Measurements from ENCODE around the gene NXNL2. TPM values are rescaled to one million over a fixed set of nuclear protein-coding genes. Genes with fewer than 3 reads are reported as not detected.

Gene NXNL2
- total RNA-seq, 2 experiments from 2014 or later, result not detected

DNA sequence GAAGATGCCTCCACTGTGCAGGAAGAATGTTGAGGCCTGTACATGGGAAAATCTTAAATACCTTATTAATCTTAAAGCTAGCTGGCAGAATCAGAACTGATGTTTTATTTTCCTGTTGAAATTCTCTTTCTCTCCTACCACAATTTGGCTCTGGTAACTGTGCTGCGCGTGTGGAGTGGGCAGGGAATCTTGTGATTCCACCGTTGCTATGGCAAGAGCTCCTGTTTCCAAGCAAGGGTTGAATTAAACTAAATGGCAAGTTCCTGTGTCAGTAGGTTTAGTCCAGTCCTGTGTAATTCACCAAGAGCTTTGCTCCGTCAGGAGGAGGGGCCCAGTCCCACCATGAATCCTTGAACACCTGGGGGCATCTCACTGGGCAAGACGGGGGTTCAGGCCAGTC lies 36.4 kb downstream of the NXNL2 start:
- Mint-ChIP-seq H3K4me1 (ENCODE audit: low read depth) (no peaks in the 10 kb centered on the region), H3K4me3 (no peak overlapping the region), H3K27ac (no peak overlapping the region), H3K36me3 (ENCODE audit: low read depth) (no peaks in the 10 kb centered on the region), H3K27me3 (ENCODE audit: low read depth) (peaks cover 17% of the 10 kb centered on the region), H3K9me3 (ENCODE audit: insufficient read depth) (no peaks in the 10 kb centered on the region)
- ATAC-seq (no peak), DNase-seq (no peak)
- POLR2A ChIA-PET, result no interaction called here
- CTCF ChIA-PET, result no interaction called here

DNA sequence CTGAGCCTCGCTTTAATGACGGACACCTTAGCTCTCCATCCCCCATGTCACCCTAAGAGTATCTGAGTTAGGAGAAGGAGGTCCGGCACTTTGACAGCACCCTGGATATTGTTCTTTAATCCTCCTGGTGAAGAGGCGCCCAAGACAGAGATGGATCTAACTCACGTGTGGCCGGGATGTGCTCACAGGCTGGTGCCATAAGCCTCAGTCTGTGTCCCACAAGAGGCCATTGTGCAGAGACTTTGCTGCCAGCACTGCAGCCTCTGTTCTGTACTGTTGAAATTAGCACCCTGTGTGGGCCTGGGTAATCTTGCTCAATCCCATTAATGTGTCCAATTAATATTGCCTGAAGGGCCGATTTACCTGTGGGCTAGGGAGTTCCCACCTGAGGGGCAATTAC lies 37.7 kb downstream of the NXNL2 start:
- POLR2A ChIA-PET, result interaction anchor here (0.7 kb wide), 1 partner anchor 264 kb away, joined by 3 read pairs; no protein-coding TSS in a partner anchor

DNA sequence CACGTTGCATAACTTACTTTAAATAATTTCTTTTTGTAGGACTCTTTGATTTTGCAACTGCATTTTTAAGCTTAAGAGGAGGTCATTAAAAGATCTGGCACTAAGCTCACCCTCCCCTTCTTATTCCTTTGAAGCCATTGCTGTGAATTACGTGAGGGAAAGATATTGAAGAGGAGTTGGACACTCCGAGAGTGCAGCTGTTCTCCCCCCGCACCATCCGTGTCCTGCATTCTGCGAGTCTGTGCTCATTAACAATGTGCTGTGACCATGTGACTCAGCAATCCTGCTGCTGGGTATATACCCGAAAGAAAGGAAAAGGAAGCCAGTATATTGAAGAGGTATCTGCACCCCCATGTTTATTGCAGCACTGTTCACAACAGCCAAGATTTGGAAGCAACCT lies 40.0 kb downstream of the NXNL2 start:
- Mint-ChIP-seq H3K27ac (no peak overlapping the region), H3K36me3 (ENCODE audit: low read depth) (no peaks in the 10 kb centered on the region), H3K9me3 (ENCODE audit: insufficient read depth) (no peaks in the 10 kb centered on the region), H3K27me3 (ENCODE audit: low read depth) (peaks cover 17% of the 10 kb centered on the region), H3K4me1 (ENCODE audit: low read depth) (peaks cover 4% of the 10 kb centered on the region), H3K4me3 (no peak overlapping the region)
- POLR2A ChIA-PET, result no interaction called here
- DNase-seq (no peak), ATAC-seq (no peak)
- CTCF ChIA-PET, result no interaction called here

More for the DNA sequence above, 37.7 kb downstream of the NXNL2 start:
- Mint-ChIP-seq H3K36me3 (ENCODE audit: low read depth) (no peaks in the 10 kb centered on the region), H3K4me3 (no peak overlapping the region), H3K4me1 (ENCODE audit: low read depth) (no peaks in the 10 kb centered on the region), H3K9me3 (ENCODE audit: insufficient read depth) (no peaks in the 10 kb centered on the region), H3K27me3 (ENCODE audit: low read depth) (peaks cover 17% of the 10 kb centered on the region), H3K27ac (no peak overlapping the region)
- DNase-seq (no peak), ATAC-seq (no peak)
- CTCF ChIA-PET, result interaction anchor here (1.0 kb wide), 1 partner anchor 400 kb away, joined by 3 read pairs; no protein-coding TSS in a partner anchor

DNA sequence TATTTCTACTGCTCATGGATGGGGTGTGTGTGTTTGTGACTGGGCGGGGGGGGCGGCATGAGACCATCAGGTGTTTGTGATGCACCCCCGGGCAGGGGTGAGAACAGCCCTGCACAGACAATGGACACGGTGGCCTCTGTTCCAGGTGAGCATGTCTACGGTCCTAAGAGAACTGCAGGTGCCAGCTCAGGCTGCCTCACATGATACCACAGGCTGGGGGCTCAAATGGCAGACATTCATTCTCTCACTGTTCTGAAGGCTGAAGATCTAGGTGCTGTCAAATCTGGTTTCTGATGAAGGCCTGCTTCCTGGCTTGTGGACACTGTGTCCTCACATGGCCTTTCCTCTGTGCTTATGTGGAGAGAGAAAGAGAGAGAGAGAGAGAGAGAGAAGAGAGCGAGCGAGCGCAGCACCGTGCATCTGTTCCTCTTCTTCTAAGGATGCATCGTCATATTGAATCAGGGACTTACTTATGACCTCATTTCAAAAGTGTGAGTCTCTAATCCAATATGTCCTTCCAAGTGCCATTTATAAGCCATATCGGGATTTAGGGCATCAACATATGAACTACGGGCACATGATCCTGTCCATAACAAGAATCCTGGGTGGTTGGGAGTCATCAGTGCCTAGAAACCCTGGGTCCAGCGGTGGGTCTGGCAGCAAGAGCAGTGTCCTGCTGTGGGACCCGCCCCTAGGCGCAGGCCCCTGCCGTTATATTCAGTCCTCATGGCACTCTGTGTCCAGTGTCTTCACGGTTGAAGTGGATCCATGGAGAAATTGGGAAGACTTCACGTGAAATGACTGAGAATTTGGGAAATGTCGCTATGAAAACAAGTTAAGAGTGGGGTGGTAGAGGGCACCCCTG lies 42.5 kb downstream of the NXNL2 start:
- no peak overlapping the region for H3K4me3 Mint-ChIP-seq
- no peak for DNase-seq
- ChIA-PET POLR2A (interaction anchor here (0.5 kb wide), 1 partner anchor 26 kb away, joined by 3 read pairs; no protein-coding TSS in a partner anchor), CTCF (no interaction called here)
- H3K36me3 Mint-ChIP-seq (ENCODE audit: low read depth), result no peaks in the 10 kb centered on the region
- no peak overlapping the region for H3K27ac Mint-ChIP-seq
- no peak for ATAC-seq
- peaks cover 17% of the 10 kb centered on the region for H3K27me3 Mint-ChIP-seq (ENCODE audit: low read depth)
- H3K4me1 Mint-ChIP-seq (ENCODE audit: low read depth), result peaks cover 4% of the 10 kb centered on the region
- no peaks in the 10 kb centered on the region for H3K9me3 Mint-ChIP-seq (ENCODE audit: insufficient read depth)

DNA sequence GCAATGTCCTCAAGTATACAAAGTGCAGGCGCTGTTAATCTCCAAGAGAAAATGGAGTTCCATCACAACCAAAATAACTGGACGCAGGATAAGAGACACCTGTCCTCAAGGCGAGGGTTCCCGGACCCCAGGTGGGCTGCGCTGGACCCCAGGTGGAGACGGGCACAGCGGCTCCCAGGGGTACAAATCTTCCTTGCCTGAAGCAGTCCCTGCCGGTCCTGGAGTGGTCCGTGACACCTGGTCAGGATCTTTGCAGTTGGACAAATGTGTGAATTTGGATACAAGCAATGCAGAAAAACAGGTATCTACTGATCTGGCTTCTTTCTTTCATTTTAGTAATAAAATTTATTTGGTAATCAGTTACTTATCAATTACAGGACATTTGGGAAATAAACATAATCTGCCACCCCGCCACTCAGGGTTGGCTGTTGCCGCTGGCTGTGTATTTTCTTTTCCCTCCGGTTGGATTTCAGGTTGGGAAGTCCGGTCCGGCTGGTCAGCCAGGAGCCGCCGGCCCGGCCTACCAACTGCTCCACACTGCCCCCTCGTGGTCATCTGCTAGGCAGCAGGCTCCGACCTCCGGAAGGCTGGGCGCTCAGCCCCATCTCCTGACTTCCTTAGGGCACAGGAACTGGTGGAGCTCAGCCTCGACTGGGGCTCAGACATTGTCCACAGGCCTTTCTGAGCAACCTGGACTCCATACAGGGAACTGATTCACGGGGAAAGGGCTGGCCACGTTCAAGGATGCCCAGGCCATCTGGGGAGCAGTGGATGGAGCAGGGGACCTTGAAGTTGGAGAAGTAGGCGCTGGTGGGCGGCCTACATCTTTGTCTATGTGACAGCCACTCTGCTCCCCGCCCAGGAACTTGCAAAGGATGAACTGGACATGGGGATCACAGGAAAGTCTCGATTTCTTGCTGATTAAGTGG lies 43.4 kb downstream of the NXNL2 start:
- no peaks in the 10 kb centered on the region for H3K9me3 Mint-ChIP-seq (ENCODE audit: insufficient read depth)
- DNase-seq (peak; percentile 77), ATAC-seq (peak; percentile 84)
- H3K4me1 Mint-ChIP-seq (ENCODE audit: low read depth), result peaks cover 4% of the 10 kb centered on the region
- CTCF ChIA-PET, result interaction anchor here (1.0 to 1.5 kb wide), 7 partner anchors 13 to 626 kb away, joined by 3 to 5 read pairs (median 4); partner anchors contain the start of gene CDK20
- no peak overlapping the region for H3K27ac Mint-ChIP-seq
- no peaks in the 10 kb centered on the region for H3K36me3 Mint-ChIP-seq (ENCODE audit: low read depth)
- peaks cover 15% of the 10 kb centered on the region for H3K27me3 Mint-ChIP-seq (ENCODE audit: low read depth)
- no peak overlapping the region for H3K4me3 Mint-ChIP-seq
- POLR2A ChIA-PET, result no interaction called here

DNA sequence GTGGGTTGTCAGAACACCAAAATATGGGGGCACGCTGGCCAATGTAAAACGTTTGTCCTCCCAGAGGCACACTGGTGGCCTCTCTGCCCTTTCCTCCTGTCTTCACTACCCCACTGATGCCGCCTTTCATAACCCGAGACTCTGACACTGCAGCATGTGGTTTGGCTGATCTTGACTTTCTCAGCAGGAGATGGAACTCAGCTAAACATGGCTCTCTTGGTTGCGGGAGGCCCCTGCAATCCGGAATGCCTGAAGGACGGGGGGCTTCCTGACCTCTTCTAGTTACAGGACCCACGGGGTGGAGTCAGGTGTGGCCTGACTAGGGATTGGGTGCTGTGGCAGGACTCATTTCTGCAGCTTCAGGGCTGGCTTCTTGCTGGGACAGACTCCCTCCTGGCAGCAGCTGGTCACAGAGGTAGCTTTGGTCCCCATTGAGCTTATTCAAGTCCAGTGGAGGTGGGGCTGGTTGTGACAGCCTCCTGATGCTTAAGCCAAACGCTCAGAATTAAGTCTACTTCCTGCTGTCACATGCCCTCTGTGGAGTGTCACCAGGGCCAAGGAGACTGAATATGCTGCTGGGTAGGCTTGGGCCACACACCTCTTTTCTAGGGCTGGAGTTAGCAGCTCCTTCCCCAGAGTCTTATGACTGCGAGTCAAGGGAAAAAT lies 44.2 kb downstream of the NXNL2 start:
- Mint-ChIP-seq H3K4me3 (no peak overlapping the region), H3K36me3 (ENCODE audit: low read depth) (no peaks in the 10 kb centered on the region), H3K9me3 (ENCODE audit: insufficient read depth) (no peaks in the 10 kb centered on the region), H3K4me1 (ENCODE audit: low read depth) (peaks cover 6% of the 10 kb centered on the region), H3K27me3 (ENCODE audit: low read depth) (peaks cover 12% of the 10 kb centered on the region), H3K27ac (no peak overlapping the region)
- POLR2A ChIA-PET, result no interaction called here
- CTCF ChIA-PET, result interaction anchor here (0.6 to 1.5 kb wide), 9 partner anchors 12 to 627 kb away, joined by 3 to 5 read pairs (median 3); partner anchors contain the start of gene CDK20
- ATAC-seq (no peak), DNase-seq (no peak)

DNA sequence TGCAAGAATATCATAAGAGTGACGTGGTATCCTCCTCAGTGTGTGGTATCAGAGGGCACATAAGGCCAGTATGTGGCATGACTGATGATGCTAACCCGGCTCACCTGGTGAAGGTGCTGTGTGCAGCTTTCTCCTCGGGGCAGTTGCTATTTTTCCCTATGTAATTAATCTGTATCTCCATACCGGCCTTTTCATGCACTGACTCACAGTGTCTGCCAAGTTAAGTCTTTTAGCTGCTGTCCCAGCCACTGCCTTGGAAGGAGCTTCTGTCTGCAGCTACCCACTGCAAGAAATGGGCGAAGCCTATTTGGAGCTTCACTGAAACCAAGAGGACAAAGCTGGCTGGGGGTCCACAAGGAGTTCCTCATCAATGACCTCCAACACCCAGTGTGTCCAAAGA lies 46.0 kb downstream of the NXNL2 start:
- ATAC-seq, result no peak
- no peaks in the 10 kb centered on the region for H3K9me3 Mint-ChIP-seq (ENCODE audit: insufficient read depth)
- ChIA-PET POLR2A (no interaction called here), CTCF (interaction anchor here (0.6 kb wide), 1 partner anchor 420 kb away, joined by 3 read pairs; no protein-coding TSS in a partner anchor)
- H3K4me1 Mint-ChIP-seq (ENCODE audit: low read depth), result peaks cover 8% of the 10 kb centered on the region
- H3K27ac Mint-ChIP-seq, result no peak overlapping the region
- H3K36me3 Mint-ChIP-seq (ENCODE audit: low read depth), result no peaks in the 10 kb centered on the region
- H3K4me3 Mint-ChIP-seq, result no peak overlapping the region
- DNase-seq, result no peak
- peaks cover 7% of the 10 kb centered on the region for H3K27me3 Mint-ChIP-seq (ENCODE audit: low read depth)

DNA sequence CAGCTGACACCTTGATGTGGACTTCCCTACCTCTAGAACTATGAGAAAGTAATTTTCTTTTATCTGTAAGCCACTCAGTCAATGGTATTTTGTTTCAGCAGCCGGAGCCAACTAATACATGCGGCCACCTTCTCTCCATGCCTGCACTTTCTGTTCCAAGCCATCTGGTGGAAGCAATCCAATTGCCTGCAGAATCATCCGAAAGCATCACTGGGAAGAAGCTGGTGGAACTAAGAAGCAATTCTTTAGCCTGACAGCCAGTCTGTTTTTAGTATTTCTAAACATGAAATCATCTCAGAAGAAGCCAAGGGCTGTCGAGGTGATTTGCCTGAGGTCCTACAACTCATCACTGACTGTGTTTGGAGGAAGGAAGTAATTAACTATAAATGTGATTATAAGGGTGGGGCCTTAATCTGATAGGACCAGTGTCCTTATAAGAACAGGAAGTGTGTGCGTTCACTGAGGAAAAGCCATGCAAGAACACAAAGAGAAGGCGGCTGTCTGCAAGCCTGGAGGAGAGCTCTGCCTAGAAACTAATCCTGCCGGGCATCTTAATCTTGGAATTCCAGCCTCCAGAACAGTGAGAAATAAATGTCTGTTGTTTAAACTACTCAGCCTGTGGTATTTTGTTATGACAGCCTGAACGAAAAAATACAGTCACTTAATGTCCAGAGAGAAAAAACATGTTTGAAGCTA lies 49.1 kb downstream of the NXNL2 start:
- H3K4me3 Mint-ChIP-seq, result no peak overlapping the region
- CTCF ChIA-PET, result interaction anchor here (1.0 kb wide), 1 partner anchor 419 kb away, joined by 3 read pairs; no protein-coding TSS in a partner anchor
- peaks cover 6% of the 10 kb centered on the region for H3K9me3 Mint-ChIP-seq (ENCODE audit: insufficient read depth)

DNA sequence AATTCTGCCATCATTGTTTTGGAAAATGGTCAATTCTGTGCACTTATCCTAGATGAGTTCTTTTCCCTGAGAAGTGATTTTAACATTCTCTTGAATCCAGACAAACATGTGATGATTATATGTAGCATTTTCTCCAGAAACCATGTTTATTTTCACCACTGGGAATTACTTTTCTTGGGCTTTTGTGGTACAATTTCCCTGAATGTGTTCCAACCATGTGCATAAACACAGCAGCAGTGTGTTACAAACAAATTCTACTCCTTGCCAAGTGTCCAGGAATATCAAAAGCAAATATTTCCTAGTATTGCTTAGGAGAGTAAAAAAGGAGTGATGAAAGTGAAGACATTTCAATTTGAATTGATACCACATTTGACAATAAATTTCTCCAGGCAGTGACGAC lies 50.4 kb downstream of the NXNL2 start:
- POLR2A ChIA-PET, result no interaction called here

More for the DNA sequence above, 49.1 kb downstream of the NXNL2 start:
- POLR2A ChIA-PET, result no interaction called here
- H3K4me1 Mint-ChIP-seq (ENCODE audit: low read depth), result peaks cover 4% of the 10 kb centered on the region
- no peak for ATAC-seq
- no peak for DNase-seq
- H3K27me3 Mint-ChIP-seq (ENCODE audit: low read depth), result peaks cover 7% of the 10 kb centered on the region
- no peaks in the 10 kb centered on the region for H3K36me3 Mint-ChIP-seq (ENCODE audit: low read depth)
- no peak overlapping the region for H3K27ac Mint-ChIP-seq

DNA sequence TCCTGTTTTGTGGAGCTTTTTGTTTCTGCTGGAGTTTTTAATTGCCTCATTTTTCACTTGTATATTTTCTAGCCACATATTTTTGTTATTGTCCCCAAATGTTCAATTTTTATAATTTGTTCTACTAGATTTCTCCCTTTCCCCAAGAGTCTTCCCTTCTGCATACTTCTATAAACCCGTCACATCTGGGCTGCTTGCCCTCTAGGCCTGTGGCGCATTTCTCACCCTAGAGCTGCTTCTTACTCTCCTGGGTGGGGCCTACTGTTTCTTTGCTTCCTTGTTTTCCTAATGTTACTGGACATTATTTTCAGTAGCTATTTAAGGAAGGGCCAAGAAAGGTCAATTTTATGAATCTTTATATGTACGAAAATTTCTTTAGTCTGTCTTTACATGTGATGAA lies 51.5 kb downstream of the NXNL2 start:
- CTCF ChIA-PET, result no interaction called here
- POLR2A ChIA-PET, result no interaction called here

More for the DNA sequence above, 50.4 kb downstream of the NXNL2 start:
- CTCF ChIA-PET, result no interaction called here
- H3K27ac Mint-ChIP-seq, result no peak overlapping the region
- H3K36me3 Mint-ChIP-seq (ENCODE audit: low read depth), result no peaks in the 10 kb centered on the region
- no peak for DNase-seq
- no peak for ATAC-seq
- H3K4me3 Mint-ChIP-seq, result no peak overlapping the region
- H3K4me1 Mint-ChIP-seq (ENCODE audit: low read depth), result peaks cover 4% of the 10 kb centered on the region
- peaks cover 6% of the 10 kb centered on the region for H3K9me3 Mint-ChIP-seq (ENCODE audit: insufficient read depth)
- peaks cover 7% of the 10 kb centered on the region for H3K27me3 Mint-ChIP-seq (ENCODE audit: low read depth)

DNA sequence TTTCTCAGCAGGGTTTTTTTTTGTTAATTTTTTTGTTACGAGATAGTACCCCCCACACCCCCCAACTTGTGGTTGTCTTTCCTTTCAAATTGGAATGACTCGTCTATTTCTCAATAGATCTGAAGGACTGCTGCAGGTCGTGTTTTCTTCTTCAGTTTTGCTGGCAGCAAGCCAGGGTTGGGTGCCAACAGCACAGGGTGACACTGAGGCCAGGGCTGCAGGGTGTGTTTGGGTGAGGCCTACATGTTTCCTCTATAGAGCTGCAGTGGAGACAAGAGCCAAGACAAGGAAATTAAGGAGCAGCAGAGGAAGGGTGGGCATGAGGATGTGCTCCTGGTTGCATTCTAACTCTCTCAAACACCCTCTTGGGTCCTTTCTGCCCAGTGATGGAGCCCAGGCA lies 52.2 kb downstream of the NXNL2 start:
- CTCF ChIA-PET, result no interaction called here
- POLR2A ChIA-PET, result no interaction called here
- no peak for DNase-seq
- H3K27me3 Mint-ChIP-seq (ENCODE audit: low read depth), result peaks cover 7% of the 10 kb centered on the region
- ATAC-seq, result no peak
- H3K4me3 Mint-ChIP-seq, result no peak overlapping the region
- peaks cover 6% of the 10 kb centered on the region for H3K9me3 Mint-ChIP-seq (ENCODE audit: insufficient read depth)
- H3K4me1 Mint-ChIP-seq (ENCODE audit: low read depth), result peaks cover 4% of the 10 kb centered on the region
- no peak overlapping the region for H3K27ac Mint-ChIP-seq
- H3K36me3 Mint-ChIP-seq (ENCODE audit: low read depth), result no peaks in the 10 kb centered on the region

More for the DNA sequence above, 51.5 kb downstream of the NXNL2 start:
- peaks cover 4% of the 10 kb centered on the region for H3K4me1 Mint-ChIP-seq (ENCODE audit: low read depth)
- no peak for DNase-seq
- peaks cover 6% of the 10 kb centered on the region for H3K9me3 Mint-ChIP-seq (ENCODE audit: insufficient read depth)
- no peak for ATAC-seq
- peaks cover 7% of the 10 kb centered on the region for H3K27me3 Mint-ChIP-seq (ENCODE audit: low read depth)
- H3K36me3 Mint-ChIP-seq (ENCODE audit: low read depth), result no peaks in the 10 kb centered on the region
- no peak overlapping the region for H3K27ac Mint-ChIP-seq
- H3K4me3 Mint-ChIP-seq, result no peak overlapping the region

Data from activated CD8-positive, alpha-beta T cell treated with anti-CD3 and anti-CD28 coated beads, Interleukin-2, amount 10 ng/mL, durations not matched to agents 7 days and 5 days (primary cell).